Keratinocyte (primary cell): ENCODE measurements around the gene ZNF407. TPM values are rescaled to one million over a fixed set of nuclear protein-coding genes. Genes with fewer than 3 reads are reported as not detected.

Experiments
- DNase-seq: peaks from one replicate; pipeline ENCODE4 v3.0.0-alpha.2; 2011; ENCODE audit warnings: low read depth, missing footprints, low spot score
- FAIRE-seq: peaks from 2 replicates; lab custom pipeline; 2011; peaks lifted over from hg19 to GRCh38; lab: Jason Lieb, UNC
- H2AFZ ChIP-seq: 2 replicates; pipeline ENCODE4 v1.6.0; 2012; ENCODE audit warnings: low read length, control low read depth, inconsistent platforms; ENCODE audit not compliant: control insufficient read depth
- H3K27ac ChIP-seq: 2 replicates; pipeline ENCODE4 v1.5.1; 2011; ENCODE audit warnings: low read length; ENCODE audit not compliant: control insufficient read depth, insufficient read depth
- H3K27me3 ChIP-seq: 3 replicates; pipeline ENCODE4 v1.6.0; 2011; ENCODE audit warnings: low read length; ENCODE audit not compliant: control insufficient read depth, insufficient read depth; ENCODE audit errors: extremely low read depth
- H3K36me3 ChIP-seq, 2 experiments: 2 replicates in 1 of 2; 3 replicates in 1 of 2; pipeline ENCODE4 v1.5.1; 2011; ENCODE audit warnings: low read length in 2 of 2, mild to moderate bottlenecking in 1 of 2; ENCODE audit not compliant: control insufficient read depth in 2 of 2, insufficient read depth in 2 of 2; ENCODE audit errors: extremely low read depth in 1 of 2
- H3K4me1 ChIP-seq: 3 replicates; pipeline ENCODE4 v1.5.1; 2011; ENCODE audit warnings: low read length; ENCODE audit not compliant: control insufficient read depth, insufficient read depth; ENCODE audit errors: extremely low read depth
- H3K4me2 ChIP-seq: 3 replicates; pipeline ENCODE4 v1.6.0; 2011; ENCODE audit warnings: low read depth, low read length; ENCODE audit not compliant: control insufficient read depth, insufficient read depth; ENCODE audit errors: extremely low read depth
- H3K4me3 ChIP-seq, 3 experiments: fragments of 200-600 bp in 1 of 3; sonication (generic) in 1 of 3; 2 replicates in 2 of 3; 3 replicates in 1 of 3; pipeline ENCODE4 v1.5.1; 2011 to 2016; ENCODE audit warnings: low read length in 3 of 3, mild to moderate bottlenecking in 3 of 3, control low read depth in 2 of 3, inconsistent platforms in 1 of 3, low read depth in 1 of 3, mixed read lengths in 1 of 3, mixed run types in 1 of 3, moderate library complexity in 1 of 3; ENCODE audit not compliant: control insufficient read depth in 2 of 3, insufficient read depth in 2 of 3; ENCODE audit errors: extremely low read depth in 1 of 3
- H3K79me2 ChIP-seq: 2 replicates; pipeline ENCODE4 v1.6.0; 2012; ENCODE audit warnings: low read length; ENCODE audit not compliant: control insufficient read depth, insufficient read depth
- H3K9ac ChIP-seq: 3 replicates; pipeline ENCODE4 v1.6.0; 2011; ENCODE audit warnings: low read length; ENCODE audit not compliant: control insufficient read depth, insufficient read depth; ENCODE audit errors: extremely low read depth
- H3K9me1 ChIP-seq: 3 replicates; pipeline ENCODE4 v1.6.0; 2011; ENCODE audit warnings: low read length; ENCODE audit not compliant: control insufficient read depth, insufficient read depth; ENCODE audit errors: extremely low read depth
- H3K9me3 ChIP-seq: 2 replicates; pipeline ENCODE4 v1.5.1; 2012; ENCODE audit warnings: low read depth, low read length; ENCODE audit not compliant: control insufficient read depth
- H4K20me1 ChIP-seq: 3 replicates; pipeline ENCODE4 v1.6.0; 2011; ENCODE audit warnings: low read length; ENCODE audit not compliant: control insufficient read depth, insufficient read depth; ENCODE audit errors: extremely low read depth
- CTCF ChIP-seq, 3 experiments: IDR thresholded peaks in 1 of 3; conservative IDR thresholded peaks in 1 of 3; optimal IDR thresholded peaks in 1 of 3; 2 replicates in 2 of 3; 3 replicates in 1 of 3; pipeline versions ENCODE3 to v1.5.1; 2011; ENCODE audit warnings: low read length in 3 of 3, mild to moderate bottlenecking in 3 of 3, moderate library complexity in 2 of 3, control low read depth in 1 of 3, inconsistent platforms in 1 of 3; ENCODE audit not compliant: insufficient read depth in 2 of 3; ENCODE audit errors: extremely low read depth in 1 of 3
- EZH2 ChIP-seq: IDR thresholded peaks from one replicate; pipeline ENCODE4 v1.6.1; 2012; ENCODE audit warnings: inconsistent platforms, mild to moderate bottlenecking, low read length, moderate library complexity
- dilution Hi-C: fragments of 300-500 bp; cut with MboI; formaldehyde crosslinking; loops from one replicate; pipeline ENCODE4 v1.7.0; 2020; ENCODE audit warnings: low sequenced_read_pairs; ENCODE audit not compliant: extremely low pct_ligation_motif_present
- polyA plus RNA-seq, 5 experiments: library from polyadenylated mRNA; depleted of rRNA in 3 of 5; stranded (reverse) in 3 of 5; stranded (forward) in 1 of 5; unstranded in 1 of 5; fragments of >200 nt; gene quantifications; 1 replicate in 1 of 5; 2 replicates in 3 of 5; 3 replicates in 1 of 5; pipeline versions ENCODE4 v1.2.1 to v1.2.3, GENCODE V29; 2011 to 2012; ENCODE audit warnings: missing spikeins in 2 of 5, low read depth in 1 of 5, low replicate concordance in 1 of 5

The ZNF407 gene
- polyA plus RNA-seq, 1 donor (not counting 4 experiments of a cell fraction or from before 2014, with no cell fraction given): 3.8 TPM

DNA sequence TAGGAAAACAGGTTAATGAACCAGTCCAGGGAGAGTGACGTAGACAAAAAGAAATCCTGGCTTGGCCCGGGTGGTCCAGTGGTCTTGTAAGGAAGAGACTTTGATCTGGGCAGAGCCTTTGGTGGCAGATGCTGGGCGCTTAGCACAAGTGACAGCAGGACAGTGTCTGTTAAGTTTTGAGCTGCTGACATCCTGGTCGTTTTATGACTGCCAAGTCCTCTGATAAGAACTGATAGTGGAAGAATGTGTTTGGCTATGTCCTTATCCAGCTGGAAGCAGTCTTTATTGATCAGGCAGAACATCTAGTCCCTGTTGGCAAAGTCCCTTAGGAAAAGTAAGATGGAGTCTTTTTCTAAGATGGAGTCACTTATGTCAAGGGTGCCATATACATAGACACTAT is 27.4 kb upstream of the ZNF407 start:
- Histone ChIP-seq H3K4me2 (no peak overlapping the region), H3K9me1 (no peaks in the 10 kb centered on the region), H3K27me3 (no peaks in the 10 kb centered on the region), H3K4me3 (no peak overlapping the region), H2AFZ (no peak overlapping the region), H3K9ac (no peak overlapping the region), H3K4me1 (no peaks in the 10 kb centered on the region), H3K79me2 (no peaks in the 10 kb centered on the region), H4K20me1 (no peaks in the 10 kb centered on the region), H3K36me3 (no peaks in the 10 kb centered on the region), H3K27ac (no peak overlapping the region), H3K9me3 (no peaks in the 10 kb centered on the region)
- no peak for DNase-seq
- dilution Hi-C loops: no loop called here
- TF ChIP-seq EZH2: no peak
- TF ChIP-seq CTCF (optimal IDR thresholded peaks at IDR 0.05 in 1 of 3, IDR thresholded peaks at IDR 0.05 in 1 of 3, conservative IDR thresholded peaks at IDR 0.05 in 1 of 3; ENCODE audit: extremely low read depth in 1 of 3, insufficient read depth in 2 of 3, low read length in 3 of 3): no peak
- no peak for FAIRE-seq

DNA sequence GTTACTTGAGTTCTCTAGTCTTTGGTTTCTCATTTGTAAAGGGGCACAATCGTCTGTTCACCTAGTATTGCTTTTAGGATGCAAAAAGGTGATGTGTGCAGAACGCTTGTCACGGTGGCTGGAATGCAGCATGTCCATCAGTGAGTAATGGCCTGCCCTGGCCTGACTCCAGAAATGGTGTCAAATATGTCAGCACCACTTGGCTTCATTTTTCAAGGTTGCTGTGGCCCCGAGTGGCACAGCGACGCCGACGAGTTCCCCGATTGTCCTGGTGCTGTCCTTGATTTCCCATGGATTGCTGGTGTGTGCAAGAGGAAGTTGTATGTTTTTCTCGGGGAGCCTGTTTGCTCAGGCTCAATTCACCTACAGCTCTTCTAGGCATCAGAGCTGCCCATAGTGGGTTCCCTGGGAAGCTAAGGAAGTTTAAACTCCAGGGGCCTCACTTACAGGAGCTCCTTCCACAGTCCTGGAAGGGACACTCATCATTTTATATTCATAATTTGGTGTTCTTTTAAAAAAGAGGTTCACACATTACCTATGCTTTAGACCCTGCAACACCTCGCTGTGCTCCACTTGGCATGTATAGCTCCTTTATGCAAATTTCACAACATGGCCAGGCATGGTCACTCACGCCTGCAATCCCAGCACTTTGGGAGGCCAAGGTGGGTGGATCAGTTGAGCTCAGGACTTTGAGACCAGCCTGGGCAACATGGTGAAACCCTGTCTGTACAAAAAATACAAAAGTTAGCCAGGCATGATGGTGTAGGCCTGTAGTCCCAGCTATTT is 25.6 kb upstream of the ZNF407 start:
- Histone ChIP-seq H3K4me2 (no peak overlapping the region), H3K4me1 (no peaks in the 10 kb centered on the region), H3K27me3 (no peaks in the 10 kb centered on the region), H3K9ac (no peak overlapping the region), H3K4me3 (no peak overlapping the region), H3K27ac (no peak overlapping the region), H3K79me2 (no peaks in the 10 kb centered on the region), H4K20me1 (no peaks in the 10 kb centered on the region), H2AFZ (no peak overlapping the region), H3K9me1 (no peaks in the 10 kb centered on the region), H3K36me3 (no peaks in the 10 kb centered on the region), H3K9me3 (no peaks in the 10 kb centered on the region)
- FAIRE-seq (no peak), DNase-seq (no peak)
- dilution Hi-C loops: no loop called here
- no peak for TF ChIP-seq CTCF (optimal IDR thresholded peaks at IDR 0.05 in 1 of 3, IDR thresholded peaks at IDR 0.05 in 1 of 3, conservative IDR thresholded peaks at IDR 0.05 in 1 of 3; ENCODE audit: extremely low read depth in 1 of 3, insufficient read depth in 2 of 3, low read length in 3 of 3)
- no peak for TF ChIP-seq EZH2
